NCI-H1694 treated with DMSO at 0.1 percent for 48 hours (cell line): Measurements from ENCODE around the gene PRLH.

Experiments
- DNase-seq: peaks from one replicate; lab custom pipeline; 2025; lab: John Stamatoyannopoulos, UW

The PRLH gene

GRCh38 chr2:237539681-237540080, 26.7 kb upstream of the PRLH start:
- no peak for DNase-seq

- peak; percentile 10 for DNase-seq
Measured at GRCh38 chr2:237540223-237540775, 26.1 kb upstream of the PRLH start.

- DNase-seq = peak; percentile 71
Measured at GRCh38 chr2:237540823-237541222, 25.6 kb upstream of the PRLH start.

- no peak for DNase-seq
Measured at GRCh38 chr2:237541243-237541642, 25.1 kb upstream of the PRLH start.

GRCh38 chr2:237542001-237542704, 24.2 kb upstream of the PRLH start:
- no peak for DNase-seq

- DNase-seq = no peak
Measured at GRCh38 chr2:237546040-237546875, 20.1 kb upstream of the PRLH start.

GRCh38 chr2:237546876-237547395, 19.4 kb upstream of the PRLH start:
- no peak for DNase-seq

- DNase-seq = no peak
Measured at GRCh38 chr2:237547841-237548416, 18.4 kb upstream of the PRLH start.

- DNase-seq = no peak
Measured at GRCh38 chr2:237549216-237549615, 17.2 kb upstream of the PRLH start.

- DNase-seq = no peak
Measured at GRCh38 chr2:237549643-237550415, 16.5 kb upstream of the PRLH start.

- DNase-seq = no peak
Measured at GRCh38 chr2:237551071-237551574, 15.3 kb upstream of the PRLH start.

GRCh38 chr2:237552908-237553307, 13.5 kb upstream of the PRLH start:
- no peak for DNase-seq

- DNase-seq = no peak
Measured at GRCh38 chr2:237553948-237554347, 12.4 kb upstream of the PRLH start.

GRCh38 chr2:237555560-237555959, 10.8 kb upstream of the PRLH start:
- DNase-seq = no peak

GRCh38 chr2:237556773-237557632, 9.4 kb upstream of the PRLH start:
- no peak for DNase-seq

GRCh38 chr2:237557633-237558015, 8.8 kb upstream of the PRLH start:
- DNase-seq = no peak

GRCh38 chr2:237558961-237559641, 7.3 kb upstream of the PRLH start:
- DNase-seq = peak; percentile 73

- no peak for DNase-seq
Measured at GRCh38 chr2:237561221-237561620, 5.2 kb upstream of the PRLH start.

GRCh38 chr2:237563816-237564215, 2.6 kb upstream of the PRLH start:
- DNase-seq = no peak

- DNase-seq = no peak
Measured at GRCh38 chr2:237564526-237565131, 1.7 kb upstream of the PRLH start.
